Measurements from ENCODE around the gene CORO7. TPM values are rescaled to one million over a fixed set of nuclear protein-coding genes. Genes with fewer than 3 reads are reported as not detected.

CORO7 gene
- total RNA-seq, 1 experiment from 2014 or later: 42.1 TPM

DNA sequence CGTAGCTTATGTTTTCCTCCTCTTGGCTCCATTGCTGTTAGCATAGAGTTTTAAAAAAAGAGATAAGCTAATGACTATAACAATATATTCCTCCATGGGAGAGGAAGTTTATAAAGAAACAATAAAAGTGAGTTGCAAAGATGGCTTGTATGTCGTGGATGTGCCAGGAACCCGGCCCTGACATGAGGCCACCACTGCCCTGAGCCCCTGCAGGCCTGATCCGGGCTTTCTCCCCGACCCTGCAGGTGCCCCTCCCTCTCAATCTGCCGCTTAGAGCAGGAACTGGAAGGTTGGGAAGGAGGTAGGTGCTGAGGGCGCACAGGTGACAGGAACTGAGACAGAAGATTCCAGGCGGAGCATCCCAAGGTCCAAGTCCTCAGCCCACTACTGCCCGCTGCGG lies 76.9 kb downstream of the CORO7 start:
- intact Hi-C loops (cut with micrococcal nuclease; ENCODE audit: unreplicated experiment): no loop called here
- no TSS peak for BruUV-seq (replicated peaks)
- H3K79me2 ChIP-seq (ENCODE audit: low read depth): peaks cover 20% of the 10 kb centered on the region
- H3K9me2 ChIP-seq (ENCODE audit: insufficient read depth): no peaks in the 10 kb centered on the region
- H3K4me3 ChIP-seq: no peak overlapping the region
- H3K27me3 ChIP-seq (ENCODE audit: insufficient read depth, low read depth): no peaks in the 10 kb centered on the region
- no peak overlapping the region for H2AFZ ChIP-seq
- no peaks in the 10 kb centered on the region for H3K9me3 ChIP-seq (ENCODE audit: insufficient read depth, low read depth)
- no peak overlapping the region for H3K4me2 ChIP-seq
- peaks cover 7% of the 10 kb centered on the region; the same call in 1 of the 2 replicates for H3F3A ChIP-seq (ENCODE audit: insufficient read depth, low read depth)
- no peak for TF ChIP-seq EZH2 (IDR thresholded peaks at IDR 0.05; ENCODE audit: low read depth)
- POLR2A ChIA-PET (ENCODE audit: unreplicated experiment): interaction anchor here (0.6 kb wide), 1 partner anchor 51 kb away, joined by 7 read pairs; no protein-coding TSS in a partner anchor
- H3K4me1 ChIP-seq (replicated peaks; ENCODE audit: insufficient read depth): no peaks in the 10 kb centered on the region
- H4K20me1 ChIP-seq (ENCODE audit: insufficient read depth): peaks cover 39% of the 10 kb centered on the region
- H3K36me3 ChIP-seq (ENCODE audit: low read depth): no peaks in the 10 kb centered on the region
- no peak overlapping the region for H3K27ac ChIP-seq
- CTCF ChIA-PET: interaction anchor here (0.6 to 1.4 kb wide), 3 partner anchors 29 to 187 kb away, joined by 3 to 7 read pairs (median 3); no protein-coding TSS in a partner anchor
- DNase-seq: no peak

DNA sequence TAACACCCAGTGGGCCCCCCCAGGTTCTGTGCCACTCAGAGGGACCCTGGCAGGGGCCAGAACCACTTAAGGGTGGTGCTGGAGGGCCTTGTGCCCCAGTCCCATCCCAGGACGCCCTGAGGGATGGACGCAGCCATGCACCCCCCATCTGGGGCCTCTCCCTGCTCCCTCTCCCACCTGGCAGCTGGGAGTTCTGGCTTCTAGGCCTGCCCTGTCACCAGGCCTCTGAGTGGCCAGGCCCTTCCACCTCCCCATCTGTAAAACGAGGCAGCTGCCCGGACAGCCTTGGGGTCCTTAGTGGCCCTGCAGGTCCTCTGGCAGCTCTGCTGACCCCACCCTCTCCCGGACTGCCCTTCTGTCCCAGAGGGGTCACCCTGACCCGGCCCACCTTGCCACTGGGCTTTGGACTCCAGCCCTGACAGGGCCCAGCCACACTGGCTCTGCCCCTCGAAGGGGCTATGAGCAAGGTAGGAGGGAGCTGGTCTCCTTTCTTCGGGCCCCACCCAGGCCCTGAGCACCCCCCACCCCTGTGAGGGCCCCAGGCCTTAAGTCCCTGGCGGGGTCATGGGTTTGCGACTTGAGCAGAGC lies 77.6 kb downstream of the CORO7 start:
- no peak for DNase-seq
- Histone ChIP-seq H3K4me3 (no peak overlapping the region), H3K9me3 (ENCODE audit: insufficient read depth, low read depth) (no peaks in the 10 kb centered on the region), H3F3A (ENCODE audit: insufficient read depth, low read depth) (peaks cover 7% of the 10 kb centered on the region; the same call in 1 of the 2 replicates), H3K4me1 (replicated peaks; ENCODE audit: insufficient read depth) (no peaks in the 10 kb centered on the region), H3K9me2 (ENCODE audit: insufficient read depth) (no peaks in the 10 kb centered on the region), H3K4me2 (no peak overlapping the region), H4K20me1 (ENCODE audit: insufficient read depth) (peaks cover 39% of the 10 kb centered on the region), H2AFZ (no peak overlapping the region), H3K27ac (no peak overlapping the region), H3K79me2 (ENCODE audit: low read depth) (peaks cover 17% of the 10 kb centered on the region), H3K36me3 (ENCODE audit: low read depth) (no peaks in the 10 kb centered on the region), H3K27me3 (ENCODE audit: insufficient read depth, low read depth) (no peaks in the 10 kb centered on the region)
- CTCF ChIA-PET: interaction anchor here (0.6 to 1.4 kb wide), 3 partner anchors 30 to 187 kb away, joined by 3 to 7 read pairs (median 3); no protein-coding TSS in a partner anchor
- no TSS peak for BruUV-seq (replicated peaks)
- TF ChIP-seq, protein P1, sequence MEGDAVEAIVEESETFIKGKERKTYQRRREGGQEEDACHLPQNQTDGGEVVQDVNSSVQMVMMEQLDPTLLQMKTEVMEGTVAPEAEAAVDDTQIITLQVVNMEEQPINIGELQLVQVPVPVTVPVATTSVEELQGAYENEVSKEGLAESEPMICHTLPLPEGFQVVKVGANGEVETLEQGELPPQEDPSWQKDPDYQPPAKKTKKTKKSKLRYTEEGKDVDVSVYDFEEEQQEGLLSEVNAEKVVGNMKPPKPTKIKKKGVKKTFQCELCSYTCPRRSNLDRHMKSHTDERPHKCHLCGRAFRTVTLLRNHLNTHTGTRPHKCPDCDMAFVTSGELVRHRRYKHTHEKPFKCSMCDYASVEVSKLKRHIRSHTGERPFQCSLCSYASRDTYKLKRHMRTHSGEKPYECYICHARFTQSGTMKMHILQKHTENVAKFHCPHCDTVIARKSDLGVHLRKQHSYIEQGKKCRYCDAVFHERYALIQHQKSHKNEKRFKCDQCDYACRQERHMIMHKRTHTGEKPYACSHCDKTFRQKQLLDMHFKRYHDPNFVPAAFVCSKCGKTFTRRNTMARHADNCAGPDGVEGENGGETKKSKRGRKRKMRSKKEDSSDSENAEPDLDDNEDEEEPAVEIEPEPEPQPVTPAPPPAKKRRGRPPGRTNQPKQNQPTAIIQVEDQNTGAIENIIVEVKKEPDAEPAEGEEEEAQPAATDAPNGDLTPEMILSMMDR (conservative IDR thresholded peaks at IDR 0.05): no peak
- no peak for TF ChIP-seq EZH2 (IDR thresholded peaks at IDR 0.05; ENCODE audit: low read depth)
- POLR2A ChIA-PET (ENCODE audit: unreplicated experiment): no interaction called here
- intact Hi-C loops (cut with micrococcal nuclease; ENCODE audit: unreplicated experiment): no loop called here

DNA sequence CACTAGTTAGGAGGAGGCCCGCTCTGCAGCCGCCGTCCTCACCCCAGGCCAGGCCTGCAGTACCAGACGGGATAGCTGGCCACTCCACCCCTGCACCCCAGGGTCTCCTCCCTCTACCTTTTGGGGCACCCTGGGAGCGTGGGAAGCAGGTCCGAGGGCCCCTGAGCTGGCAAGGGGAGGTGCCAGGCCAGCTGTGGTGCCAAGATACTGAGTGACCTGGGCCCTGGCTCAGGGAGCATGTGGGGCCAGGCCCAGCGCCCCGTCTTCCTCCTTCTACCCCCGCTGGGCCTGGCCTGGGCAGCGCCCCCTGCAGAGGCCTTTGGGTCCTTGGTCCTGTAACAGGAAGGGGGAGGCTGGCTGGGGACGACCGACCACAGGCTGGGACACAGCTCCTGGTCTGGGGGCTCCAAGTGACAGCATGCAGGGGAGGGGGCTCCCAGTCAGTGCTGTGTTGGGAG lies 78.2 kb downstream of the CORO7 start:
- Histone ChIP-seq H3K4me2 (no peak overlapping the region), H3K4me1 (replicated peaks; ENCODE audit: insufficient read depth) (no peaks in the 10 kb centered on the region), H3K36me3 (ENCODE audit: low read depth) (no peaks in the 10 kb centered on the region), H3K79me2 (ENCODE audit: low read depth) (peaks cover 11% of the 10 kb centered on the region), H3K27me3 (ENCODE audit: insufficient read depth, low read depth) (no peaks in the 10 kb centered on the region), H3K4me3 (no peak overlapping the region), H2AFZ (no peak overlapping the region), H3K9me2 (ENCODE audit: insufficient read depth) (no peaks in the 10 kb centered on the region), H3F3A (ENCODE audit: insufficient read depth, low read depth) (peaks cover 7% of the 10 kb centered on the region; the same call in 1 of the 2 replicates), H4K20me1 (ENCODE audit: insufficient read depth) (peaks cover 38% of the 10 kb centered on the region), H3K9me3 (ENCODE audit: insufficient read depth, low read depth) (no peaks in the 10 kb centered on the region), H3K27ac (no peak overlapping the region)
- ChIA-PET POLR2A (ENCODE audit: unreplicated experiment) (no interaction called here), CTCF (no interaction called here)
- intact Hi-C loops (cut with micrococcal nuclease; ENCODE audit: unreplicated experiment): no loop called here
- no peak for DNase-seq
- BruUV-seq (replicated peaks): no TSS peak
- no peak for TF ChIP-seq EZH2 (IDR thresholded peaks at IDR 0.05; ENCODE audit: low read depth)
- TF ChIP-seq, protein P1 (conservative IDR thresholded peaks at IDR 0.05): no peak

Data from PC-9 (cell line).